ENCODE results near the gene DNMT3A.

The DNMT3A gene

GRCh38 chr2:25343187-25343825 is 1.6 kb upstream of the DNMT3A start:
- DNase-seq (no peak), ATAC-seq (no peak)

GRCh38 chr2:25342372-25343186 is 854 bp upstream of the DNMT3A start:
- ATAC-seq (peak; percentile 83), DNase-seq (peak; percentile 88)

- peak; percentile 57 for DNase-seq
- ATAC-seq, result peak; percentile 3
These were observed 556 bp downstream of the DNMT3A start for GRCh38 chr2:25341011-25341727.

- DNase-seq (peak; percentile 58), ATAC-seq (no peak)
These were observed 1.4 kb downstream of the DNMT3A start for GRCh38 chr2:25340181-25340921.

- DNase-seq, result no peak
- no peak for ATAC-seq
These were observed 1.9 kb downstream of the DNMT3A start for GRCh38 chr2:25339791-25340180.

- DNase-seq (no peak), ATAC-seq (no peak)
These were observed 2.5 kb downstream of the DNMT3A start for GRCh38 chr2:25339211-25339674.

- ATAC-seq, result no peak
These were observed 3.3 kb downstream of the DNMT3A start for GRCh38 chr2:25338401-25338800.

GRCh38 chr2:25337891-25338290 is 3.8 kb downstream of the DNMT3A start:
- DNase-seq (no peak), ATAC-seq (no peak)

More at GRCh38 chr2:25338401-25338800, 3.3 kb downstream of the DNMT3A start:
- DNase-seq, result no peak

GRCh38 chr2:25337276-25337675 is 4.4 kb downstream of the DNMT3A start:
- DNase-seq, result no peak
- no peak for ATAC-seq

- ATAC-seq, result no peak
- no peak for DNase-seq
These were observed 5.3 kb downstream of the DNMT3A start for GRCh38 chr2:25336383-25336841.

- no peak for ATAC-seq
- DNase-seq, result no peak
These were observed 5.8 kb downstream of the DNMT3A start for GRCh38 chr2:25335971-25336370.

- no peak for DNase-seq
- no peak for ATAC-seq
These were observed 6.5 kb downstream of the DNMT3A start for GRCh38 chr2:25335204-25335603.

- ATAC-seq (no peak), DNase-seq (no peak)
These were observed 7.2 kb downstream of the DNMT3A start for GRCh38 chr2:25334482-25334881.

GRCh38 chr2:25333981-25334380 is 7.7 kb downstream of the DNMT3A start:
- ATAC-seq, result no peak
- no peak for DNase-seq

GRCh38 chr2:25332571-25332970 is 9.2 kb downstream of the DNMT3A start:
- DNase-seq (no peak), ATAC-seq (no peak)

- peak; percentile 89 for ATAC-seq
These were observed 9.9 kb downstream of the DNMT3A start for GRCh38 chr2:25331686-25332365.

GRCh38 chr2:25330937-25331336 is 10.8 kb downstream of the DNMT3A start:
- no peak for ATAC-seq
- no peak for DNase-seq

More at GRCh38 chr2:25331686-25332365, 9.9 kb downstream of the DNMT3A start:
- DNase-seq, result peak; percentile 78

GRCh38 chr2:25330273-25330672 is 11.5 kb downstream of the DNMT3A start:
- DNase-seq (no peak), ATAC-seq (no peak)

- no peak for ATAC-seq
- DNase-seq, result no peak
These were observed 13.3 kb downstream of the DNMT3A start for GRCh38 chr2:25328152-25329085.

GRCh38 chr2:25326326-25327013 is 15.3 kb downstream of the DNMT3A start:
- ATAC-seq, result no peak

More at GRCh38 chr2:25326326-25327013, 15.3 kb downstream of the DNMT3A start:
- no peak for DNase-seq
